ENCODE measurements around the gene PRAMEF5. TPM values are rescaled to one million over a fixed set of nuclear protein-coding genes. Genes with fewer than 3 reads are reported as not detected.
"Not testable (repeated sequence)": the region's sequence is repeated elsewhere in the genome, so short reads cannot be mapped to it uniquely, and the experiment has no call there.

The PRAMEF5 gene
- total RNA-seq, result not detected

DNA sequence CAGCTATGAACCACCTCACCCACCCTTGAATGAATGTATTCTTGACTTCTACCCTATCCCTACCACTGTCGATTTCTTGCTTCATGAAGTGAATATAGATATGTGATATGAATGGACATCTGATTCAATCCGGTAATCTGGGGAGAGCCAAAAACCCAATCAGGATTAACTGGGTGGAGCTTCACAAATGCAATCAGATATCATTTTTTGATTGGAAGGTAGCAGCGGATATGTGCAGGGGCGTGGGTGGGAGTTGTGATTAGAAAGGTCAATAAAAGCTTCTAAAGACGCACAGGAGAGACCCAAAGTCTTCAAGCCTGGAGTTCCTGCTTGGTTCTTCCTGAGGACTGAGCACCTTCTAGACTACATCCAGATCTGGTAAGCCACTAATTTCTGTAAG, at the start of gene PRAMEF5:
PRAMEF5 (plus strand) TSS at position 301 of the 400 bp plus-strand sequence. CDS start 5,071 bp downstream, outside the sequence.
- intact Hi-C loops (cut with DNase I; ENCODE audit: low total_unique reads); DNase-seq (ENCODE audit: low spot score in 2 of 2); H3K4me3 ChIP-seq (ENCODE audit: low read depth, poor library complexity, severe bottlenecking): not testable (repeated sequence)
- 100% methylated on average over 2 of the region's 5 CpGs; no CpG with 5 or more reads in 1 of the 2 donors for WGBS, 2 donors

DNA sequence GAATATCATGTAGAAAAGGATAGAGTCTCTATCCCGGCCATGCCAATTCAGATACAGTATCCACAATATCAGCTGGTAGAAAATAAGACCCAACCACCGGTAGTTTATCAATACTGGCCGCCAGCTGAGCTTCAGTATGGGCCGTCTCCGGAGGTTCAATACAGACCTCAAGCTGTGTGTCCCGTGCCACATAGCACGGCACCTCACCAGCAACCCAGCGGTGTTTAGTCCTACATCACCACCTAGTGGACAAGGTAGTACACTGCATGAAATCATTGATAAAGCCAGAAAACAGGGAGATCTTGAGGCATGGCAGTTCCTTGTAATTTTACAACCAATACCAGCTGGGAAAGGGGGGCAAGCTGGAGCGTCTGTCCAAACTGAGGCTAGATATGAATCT, 45.3 kb upstream of the PRAMEF5 start:
- no CpG with 5 or more reads among the region's 9 CpGs for WGBS, 2 donors

DNA sequence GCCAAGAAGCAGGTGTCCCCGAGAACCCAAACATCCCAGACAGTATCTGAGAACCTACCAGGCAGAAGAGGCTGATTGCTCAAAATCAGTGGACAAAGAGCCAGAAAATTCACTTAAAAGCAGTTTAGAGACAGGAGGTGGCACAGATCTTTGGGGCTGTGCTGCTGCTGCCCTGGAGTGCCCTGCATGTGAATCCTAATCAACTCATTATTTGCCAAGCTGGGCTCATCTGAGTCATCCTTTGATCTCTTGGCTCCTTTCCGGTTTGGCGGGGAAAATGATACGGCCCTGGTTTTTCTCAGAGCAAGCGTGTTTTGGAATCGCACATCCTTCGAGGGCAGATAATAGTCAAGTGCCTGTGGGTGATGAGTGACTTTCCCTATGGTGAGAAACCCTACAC, 37.4 kb upstream of the PRAMEF5 start:
- intact Hi-C loops (cut with DNase I; ENCODE audit: low total_unique reads); DNase-seq (ENCODE audit: low spot score in 2 of 2); H3K4me3 ChIP-seq (ENCODE audit: low read depth, poor library complexity, severe bottlenecking): not testable (repeated sequence)
- no CpG with 5 or more reads among the region's 7 CpGs for WGBS, 2 donors

More for the DNA sequence above, 45.3 kb upstream of the PRAMEF5 start:
- DNase-seq (ENCODE audit: low spot score in 2 of 2); H3K4me3 ChIP-seq (ENCODE audit: low read depth, poor library complexity, severe bottlenecking); intact Hi-C loops (cut with DNase I; ENCODE audit: low total_unique reads): not testable (repeated sequence)

DNA sequence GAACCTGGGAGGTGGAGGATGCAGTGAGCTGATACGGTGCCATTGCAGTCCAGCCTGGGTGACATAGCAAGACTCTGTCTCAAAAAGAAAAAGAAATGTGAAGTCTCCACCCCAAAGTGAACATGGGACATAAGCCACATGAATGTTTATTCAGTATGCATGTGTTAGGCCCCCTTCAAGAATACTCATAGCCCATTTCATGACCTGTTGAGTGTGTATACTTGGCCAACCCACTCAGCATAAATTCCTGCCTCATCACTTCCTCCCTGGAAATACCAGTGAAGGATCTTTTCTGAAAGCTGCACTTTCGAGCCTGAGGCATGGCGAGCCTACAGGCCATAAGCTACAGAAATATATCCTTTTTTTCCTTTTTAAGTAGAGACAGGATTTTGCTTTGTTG, 34.8 kb upstream of the PRAMEF5 start:
- DNase-seq (ENCODE audit: low spot score in 2 of 2); intact Hi-C loops (cut with DNase I; ENCODE audit: low total_unique reads); H3K4me3 ChIP-seq (ENCODE audit: low read depth, poor library complexity, severe bottlenecking): not testable (repeated sequence)
- WGBS, 2 donors, result no CpG with 5 or more reads among the region's 3 CpGs

DNA sequence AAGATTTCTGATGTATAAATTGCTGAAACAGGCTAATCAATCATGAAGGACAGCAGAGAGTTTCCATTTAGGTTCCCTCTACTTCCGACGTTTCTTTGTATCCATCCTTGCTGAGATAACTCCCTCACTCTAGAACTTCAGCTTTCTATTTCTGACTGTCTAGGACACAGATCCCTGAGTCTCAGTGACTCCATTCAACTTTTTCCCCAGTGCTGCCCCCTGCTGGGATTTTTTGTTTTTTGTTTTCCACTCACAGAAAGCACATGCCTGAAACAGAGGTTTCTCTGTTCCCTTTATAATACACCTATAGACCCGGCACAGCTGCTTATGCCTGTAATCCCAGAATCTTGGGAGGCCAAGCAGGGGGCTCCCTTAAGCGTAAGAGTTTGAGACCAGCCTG, 31.2 kb upstream of the PRAMEF5 start:
- DNase-seq (ENCODE audit: low spot score in 2 of 2); intact Hi-C loops (cut with DNase I; ENCODE audit: low total_unique reads); H3K4me3 ChIP-seq (ENCODE audit: low read depth, poor library complexity, severe bottlenecking): not testable (repeated sequence)
- WGBS, 2 donors, result no CpG with 5 or more reads among the region's 4 CpGs

DNA sequence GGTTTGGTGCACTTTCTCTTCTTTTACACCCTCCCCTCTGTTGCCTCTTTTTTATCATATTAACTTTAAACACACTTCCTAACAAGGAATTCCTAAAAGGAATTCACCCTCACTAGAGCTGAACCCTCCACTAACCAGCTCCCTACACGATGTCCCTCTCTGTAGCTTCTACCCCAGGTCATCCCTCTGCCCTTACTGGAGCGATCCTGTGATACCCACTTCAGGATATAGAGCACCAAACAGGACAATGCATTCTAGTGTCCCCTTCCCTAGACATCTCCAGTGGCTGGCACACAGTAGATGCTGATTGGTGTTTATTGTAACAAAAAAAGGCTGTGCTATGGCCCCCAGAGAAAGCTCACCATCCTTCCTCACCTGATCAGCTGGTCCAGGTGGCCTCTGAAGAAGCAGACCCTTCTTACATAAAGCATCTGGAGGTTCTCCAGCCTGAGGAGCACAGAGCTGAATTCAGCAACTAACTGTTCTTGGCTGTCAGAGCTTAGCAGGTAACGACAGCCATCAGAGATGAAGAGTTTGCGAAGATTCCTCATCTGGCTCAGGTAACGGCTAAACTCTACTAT, 29.4 kb upstream of the PRAMEF5 start:
- intact Hi-C loops (cut with DNase I; ENCODE audit: low total_unique reads), result no loop called here
- no peak for TF ChIP-seq POLR2A (IDR thresholded peaks at IDR 0.05)
- TF ChIP-seq, protein P1, sequence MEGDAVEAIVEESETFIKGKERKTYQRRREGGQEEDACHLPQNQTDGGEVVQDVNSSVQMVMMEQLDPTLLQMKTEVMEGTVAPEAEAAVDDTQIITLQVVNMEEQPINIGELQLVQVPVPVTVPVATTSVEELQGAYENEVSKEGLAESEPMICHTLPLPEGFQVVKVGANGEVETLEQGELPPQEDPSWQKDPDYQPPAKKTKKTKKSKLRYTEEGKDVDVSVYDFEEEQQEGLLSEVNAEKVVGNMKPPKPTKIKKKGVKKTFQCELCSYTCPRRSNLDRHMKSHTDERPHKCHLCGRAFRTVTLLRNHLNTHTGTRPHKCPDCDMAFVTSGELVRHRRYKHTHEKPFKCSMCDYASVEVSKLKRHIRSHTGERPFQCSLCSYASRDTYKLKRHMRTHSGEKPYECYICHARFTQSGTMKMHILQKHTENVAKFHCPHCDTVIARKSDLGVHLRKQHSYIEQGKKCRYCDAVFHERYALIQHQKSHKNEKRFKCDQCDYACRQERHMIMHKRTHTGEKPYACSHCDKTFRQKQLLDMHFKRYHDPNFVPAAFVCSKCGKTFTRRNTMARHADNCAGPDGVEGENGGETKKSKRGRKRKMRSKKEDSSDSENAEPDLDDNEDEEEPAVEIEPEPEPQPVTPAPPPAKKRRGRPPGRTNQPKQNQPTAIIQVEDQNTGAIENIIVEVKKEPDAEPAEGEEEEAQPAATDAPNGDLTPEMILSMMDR (IDR thresholded peaks at IDR 0.05), result no peak
- WGBS, 2 donors, result 77 to 87% methylated on average over 5 of the region's 5 CpGs
- no peak overlapping the region for H3K4me3 ChIP-seq (ENCODE audit: low read depth, poor library complexity, severe bottlenecking)
- peak in 1 of 2 donors; percentile 62 for DNase-seq (ENCODE audit: low spot score in 2 of 2)

DNA sequence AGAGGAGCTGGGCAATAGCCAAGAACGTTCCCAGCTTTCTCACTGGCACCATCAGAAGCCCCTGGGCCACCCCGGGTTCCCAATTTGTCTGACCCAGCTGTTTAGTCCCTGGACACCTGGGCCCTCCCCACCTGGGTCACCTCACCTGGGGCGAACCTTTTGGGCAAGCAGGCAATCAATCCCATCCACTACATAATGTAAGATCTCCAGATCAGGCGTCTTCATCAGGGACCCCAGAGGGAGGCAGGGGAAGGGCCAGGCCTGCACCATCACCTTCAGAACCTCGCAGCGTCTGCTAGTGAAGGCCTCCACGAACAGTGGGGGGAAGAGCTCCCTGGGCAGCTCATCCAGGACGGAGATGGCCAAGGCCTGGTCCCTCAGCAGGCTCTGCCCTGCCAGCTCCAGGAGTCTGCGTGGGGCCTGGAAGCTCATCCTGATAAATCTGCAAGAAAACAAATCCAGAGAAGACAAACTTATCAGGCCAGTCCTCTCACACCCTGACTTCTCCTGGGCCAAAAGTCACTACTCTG, 28.3 kb upstream of the PRAMEF5 start, which contains the start of gene PRAMEF18:
PRAMEF18 (minus strand) TSS at position 480 of the 530 bp plus-strand sequence; CDS start at position 432, 48 bp downstream.
- DNase-seq (ENCODE audit: low spot score in 2 of 2), result peak in 1 of 2 donors; percentile 70
- H3K4me3 ChIP-seq (ENCODE audit: low read depth, poor library complexity, severe bottlenecking); intact Hi-C loops (cut with DNase I; ENCODE audit: low total_unique reads): not testable (repeated sequence)
- WGBS, 2 donors, result 65 to 83% methylated on average over 9 of the region's 9 CpGs

DNA sequence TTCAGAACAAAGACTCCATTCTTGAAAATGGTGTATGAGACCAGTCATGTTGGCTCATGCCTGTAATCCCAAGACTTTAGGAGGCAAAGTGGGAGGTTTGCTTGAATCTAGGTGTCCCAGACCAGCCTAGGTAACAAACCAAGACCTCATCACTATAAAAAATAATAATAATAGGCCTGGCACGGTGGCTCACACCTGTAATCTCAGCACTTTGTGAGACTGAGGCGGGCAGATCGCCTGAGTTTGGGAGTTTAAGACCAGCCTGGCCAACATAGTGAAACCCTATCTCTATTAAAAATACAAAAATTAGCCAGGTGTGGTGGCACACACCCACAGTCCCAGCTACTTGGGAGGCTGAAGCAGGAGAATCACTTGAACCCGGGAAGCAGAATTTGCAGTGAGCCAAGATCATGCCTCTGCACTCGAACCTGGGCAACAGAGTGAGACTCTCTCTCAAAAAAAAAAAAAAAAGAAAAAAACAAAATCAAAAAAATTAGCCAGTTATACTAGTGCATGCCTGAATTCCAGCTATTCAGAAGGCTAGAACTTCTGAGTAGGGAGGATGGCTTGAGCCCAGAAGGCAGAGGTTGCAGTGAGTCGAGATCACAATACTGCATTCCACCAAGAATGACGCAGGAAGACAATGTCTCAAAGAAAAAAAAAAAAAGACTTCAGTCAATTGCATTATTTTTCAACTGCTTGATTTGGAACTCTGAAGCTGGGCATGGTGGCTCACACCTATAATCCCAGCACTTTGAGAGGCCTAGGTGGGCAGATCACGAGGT, 26.5 kb upstream of the PRAMEF5 start:
- 85 to 86% methylated on average over 8 of the region's 8 CpGs for WGBS, 2 donors
- H3K4me3 ChIP-seq (ENCODE audit: low read depth, poor library complexity, severe bottlenecking); intact Hi-C loops (cut with DNase I; ENCODE audit: low total_unique reads): not testable (repeated sequence)
- peak in 1 of 2 donors; percentile 67 for DNase-seq (ENCODE audit: low spot score in 2 of 2)

DNA sequence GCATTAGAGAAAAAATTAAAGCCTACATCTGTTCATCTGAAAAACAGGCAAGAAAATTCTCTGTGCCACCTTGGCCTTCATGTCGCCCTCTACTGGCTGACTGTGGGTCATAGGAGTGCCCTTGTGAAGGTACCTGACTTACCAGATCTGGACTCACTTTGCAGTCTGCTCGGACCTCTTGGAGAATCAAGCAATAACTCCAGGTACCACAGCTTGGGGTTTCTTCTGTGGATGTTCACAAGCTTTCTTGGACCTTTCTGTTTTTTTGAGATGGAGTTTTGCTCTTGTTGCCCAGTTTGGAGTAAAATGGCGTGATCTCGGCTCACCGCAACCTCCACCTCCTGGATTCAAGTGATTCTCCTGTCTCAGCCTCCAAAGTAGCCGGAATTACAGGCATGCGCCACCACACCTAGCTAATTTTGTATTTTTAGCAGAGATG, 25.6 kb upstream of the PRAMEF5 start:
- intact Hi-C loops (cut with DNase I; ENCODE audit: low total_unique reads), result no loop called here
- no peak overlapping the region for H3K4me3 ChIP-seq (ENCODE audit: low read depth, poor library complexity, severe bottlenecking)
- peak in 1 of 2 donors; percentile 82 for DNase-seq (ENCODE audit: low spot score in 2 of 2)
- TF ChIP-seq, protein P1 (IDR thresholded peaks at IDR 0.05), result no peak
- no peak for TF ChIP-seq POLR2A (IDR thresholded peaks at IDR 0.05)
- 78 to 79% methylated on average over 7 of the region's 7 CpGs for WGBS, 2 donors

DNA sequence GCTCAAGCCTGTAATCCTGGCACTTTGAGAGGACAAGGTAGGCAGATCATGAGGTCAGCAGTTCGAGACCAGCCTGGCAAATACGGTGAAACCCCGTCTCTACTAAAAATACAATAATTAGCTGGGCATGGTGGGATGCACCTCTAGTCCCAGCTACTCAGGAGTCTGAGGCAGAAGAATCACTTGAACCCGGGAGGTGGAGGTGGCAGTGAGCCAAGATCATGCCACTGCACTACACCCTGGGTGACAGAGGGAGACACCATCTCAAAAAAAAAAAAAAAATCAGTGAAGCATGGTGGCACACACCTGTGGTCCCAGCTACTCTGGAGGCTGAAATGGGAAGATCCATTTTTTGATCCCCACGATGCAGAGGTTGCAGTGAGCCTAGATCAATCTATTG, 23.9 kb upstream of the PRAMEF5 start:
- intact Hi-C loops (cut with DNase I; ENCODE audit: low total_unique reads); H3K4me3 ChIP-seq (ENCODE audit: low read depth, poor library complexity, severe bottlenecking): not testable (repeated sequence)
- WGBS, 2 donors, result 70 to 75% methylated on average over 5 of the region's 5 CpGs
- DNase-seq (ENCODE audit: low spot score in 2 of 2), result peak in 1 of 2 donors; percentile 72

DNA sequence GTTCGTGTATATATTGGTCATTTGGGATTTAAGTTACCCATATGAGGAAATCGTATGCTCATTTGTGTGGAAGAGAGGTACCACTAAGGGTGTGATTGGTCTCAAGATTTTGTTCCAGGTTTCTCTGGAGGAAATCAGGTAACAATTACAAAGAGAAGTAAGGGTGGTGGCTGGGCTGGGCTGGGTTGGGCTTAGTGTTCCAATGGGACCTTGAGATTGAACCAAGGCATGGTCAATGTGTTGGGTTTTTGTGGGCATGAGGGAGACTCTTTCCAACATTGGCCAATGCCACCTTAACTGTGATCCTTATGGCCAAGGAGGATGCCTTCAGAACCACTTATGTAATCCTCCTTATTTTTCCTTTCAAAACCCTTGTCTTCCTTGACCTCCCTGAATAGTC, 23.4 kb upstream of the PRAMEF5 start:
- intact Hi-C loops (cut with DNase I; ENCODE audit: low total_unique reads); H3K4me3 ChIP-seq (ENCODE audit: low read depth, poor library complexity, severe bottlenecking): not testable (repeated sequence)
- WGBS, 2 donors, result 86 to 89% methylated on average over 2 of the region's 2 CpGs
- DNase-seq (ENCODE audit: low spot score in 2 of 2), result peak in 1 of 2 donors; percentile 83

DNA sequence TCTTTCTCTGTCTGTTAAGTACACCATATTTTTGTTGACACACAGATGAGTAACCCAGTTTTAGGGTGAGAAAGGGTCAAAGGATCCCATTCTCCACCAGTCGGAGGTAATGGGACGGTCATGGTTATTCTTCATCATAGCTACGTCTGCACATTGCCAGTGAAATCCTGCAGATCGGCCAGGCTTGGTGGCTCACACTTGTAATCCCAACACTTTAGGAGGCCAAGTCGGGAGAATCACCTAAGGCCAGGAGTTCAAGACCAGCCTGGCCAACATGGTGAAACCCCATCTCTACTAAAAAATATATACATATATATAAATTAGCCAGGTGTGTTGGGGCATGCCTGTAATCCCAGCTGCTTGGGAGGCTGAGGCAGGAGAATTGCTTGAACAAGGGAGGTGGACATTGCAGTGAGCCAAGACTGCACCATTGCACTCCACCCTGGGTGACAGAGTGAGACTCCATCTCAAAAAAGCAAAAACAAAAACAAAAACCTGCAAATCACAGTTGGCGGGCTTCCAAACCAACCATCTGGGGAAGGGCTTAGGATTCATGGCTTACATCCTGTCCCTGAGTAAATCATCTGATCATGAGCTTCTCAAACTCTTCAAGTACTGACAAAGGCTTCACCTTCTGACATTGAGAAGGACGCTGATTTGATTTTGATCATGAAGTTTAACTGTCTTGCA, 22.8 kb upstream of the PRAMEF5 start:
- DNase-seq (ENCODE audit: low spot score in 2 of 2), result peak in 1 of 2 donors; percentile 79
- WGBS, 2 donors, result 79% methylated on average over 7 of the region's 7 CpGs

More for the DNA sequence above, 22.8 kb upstream of the PRAMEF5 start:
- intact Hi-C loops (cut with DNase I; ENCODE audit: low total_unique reads); H3K4me3 ChIP-seq (ENCODE audit: low read depth, poor library complexity, severe bottlenecking): not testable (repeated sequence)

Data from lower leg skin (tissue), 4 donors.